K562 (cell line): Measurements from ENCODE around the gene GASK1A. TPM values are rescaled to one million over a fixed set of nuclear protein-coding genes. Genes with fewer than 3 reads are reported as not detected.

Experiments
- ATAC-seq: fragments of 200-7000 bp; cut with Tn5 transposase; 3 replicates; pipeline ENCODE4 v1.9.1; 2020; ENCODE audit warnings: moderate library complexity
- BruUV-seq: library from RNA; stranded (reverse); fragments of 400-500 nt; replicated peaks from 2 replicates; lab custom pipeline; 2021; lab: Mats Ljungman, UMichigan
- CTCF ChIA-PET: fragments of 300-600 bp; formaldehyde crosslinking; extraction: SDS; loops from one replicate; lab custom pipeline; 2021; ENCODE audit warnings: low intra/inter-chr PET ratio; lab: Yijun Ruan, JAX
- POLR2A ChIA-PET: fragments of 300-600, 350-650 bp; sonication (Branson Sonifier 250); formaldehyde crosslinking; extraction: SDS; loops from one replicate; lab custom pipeline; 2021; ENCODE audit warnings: antibody characterized with exemption, inconsistent platforms; lab: Yijun Ruan, JAX
- DNase-seq, 4 experiments: peaks; one replicate each; pipeline versions ENCODE4 v3.0.0 to v3.0.0-alpha.2; 2011 to 2018; ENCODE audit warnings: low spot score in 3 of 4, mixed read lengths in 3 of 4; ENCODE audit errors: extremely low read depth in 1 of 4
- FAIRE-seq: peaks from 2 replicates; lab custom pipeline; 2011; peaks lifted over from hg19 to GRCh38; lab: Jason Lieb, UNC
- H2AFZ ChIP-seq: 2 replicates; pipeline ENCODE4 v1.6.0; 2011; ENCODE audit warnings: low read depth, low read length, control low read depth, inconsistent platforms
- H3K27ac ChIP-seq: fragments of 200-600 bp; 3 replicates; pipeline ENCODE4 v1.8.0; 2011; ENCODE audit warnings: low read depth, mild to moderate bottlenecking, control low read depth, inconsistent platforms, low read length, moderate library complexity, mixed read lengths; ENCODE audit errors: extremely low read depth
- H3K27me3 ChIP-seq, 2 experiments: fragments of 300-600 bp in 1 of 2; 2 replicates in 1 of 2; 3 replicates in 1 of 2; pipeline versions ENCODE4 v1.6.0 to v1.8.0; 2011; ENCODE audit warnings: inconsistent platforms in 2 of 2, low read length in 2 of 2, mild to moderate bottlenecking in 1 of 2, mixed read lengths in 1 of 2, moderate library complexity in 1 of 2; ENCODE audit not compliant: control insufficient read depth in 2 of 2, insufficient read depth in 2 of 2
- H3K36me3 ChIP-seq: fragments of 300-600 bp; 3 replicates; pipeline ENCODE4 v1.8.0; 2011; ENCODE audit warnings: mild to moderate bottlenecking, low read length, inconsistent platforms; ENCODE audit not compliant: control insufficient read depth, insufficient read depth
- H3K4me1 ChIP-seq, 2 experiments: fragments of 200-600 bp in 1 of 2; replicated peaks in 1 of 2; 2 replicates in 1 of 2; 3 replicates in 1 of 2; pipeline versions ENCODE4 v1.5.1 to v1.8.0; 2011; ENCODE audit warnings: inconsistent platforms in 2 of 2, low read length in 2 of 2, mild to moderate bottlenecking in 1 of 2, mixed read lengths in 1 of 2, moderate library complexity in 1 of 2; ENCODE audit not compliant: control insufficient read depth in 2 of 2, insufficient read depth in 2 of 2
- H3K4me2 ChIP-seq: 2 replicates; pipeline ENCODE4 v1.6.1; 2011; ENCODE audit warnings: low read length, control low read depth, inconsistent platforms, mixed read lengths; ENCODE audit not compliant: insufficient read depth
- H3K4me3 ChIP-seq: fragments of 200-600 bp; sonication (generic), shearing (Covaris generic); 2 replicates; pipeline ENCODE4 v1.5.1; 2016; ENCODE audit warnings: control low read depth, inconsistent platforms
- H3K79me2 ChIP-seq: fragments of 200-600 bp; 3 replicates; pipeline ENCODE4 v1.8.0; 2011; ENCODE audit warnings: low read length, inconsistent platforms; ENCODE audit not compliant: control insufficient read depth, insufficient read depth
- H3K9ac ChIP-seq, 2 experiments: 2 replicates each; pipeline versions ENCODE4 v1.6.0 to v1.6.1; 2011; ENCODE audit warnings: low read depth in 2 of 2, low read length in 2 of 2, control low read depth in 1 of 2, inconsistent platforms in 1 of 2, mild to moderate bottlenecking in 1 of 2, mixed read lengths in 1 of 2; ENCODE audit not compliant: insufficient read depth in 1 of 2
- H3K9me1 ChIP-seq: one replicate; pipeline ENCODE4 v1.6.0; 2011; ENCODE audit warnings: inconsistent platforms, mild to moderate bottlenecking, low read length, moderate library complexity; ENCODE audit not compliant: control insufficient read depth, insufficient read depth
- H3K9me3 ChIP-seq: replicated peaks from 2 replicates; pipeline ENCODE4 v1.5.1; 2011; ENCODE audit warnings: low read depth, low read length, inconsistent platforms; ENCODE audit not compliant: control insufficient read depth, insufficient read depth
- H4K20me1 ChIP-seq: replicated peaks from 2 replicates; pipeline ENCODE4 v1.6.1; 2011; ENCODE audit warnings: low read length, inconsistent platforms, mixed read lengths; ENCODE audit not compliant: control insufficient read depth, insufficient read depth
- AFF4 ChIP-seq: sonication (generic); formaldehyde crosslinking; IDR thresholded peaks from 2 replicates; pipeline ENCODE4 v1.8.0; 2023; ENCODE audit warnings: mild to moderate bottlenecking, missing genetic modification reagents
- CBX5 ChIP-seq: IDR thresholded peaks from 2 replicates; pipeline ENCODE4 v1.6.1; 2014; ENCODE audit warnings: low read depth, borderline replicate concordance
- ELF2 ChIP-seq: fragments of 250-450 bp; sonication (Bioruptor Pico); IDR thresholded peaks from 2 replicates; pipeline ENCODE4 v1.5.0; 2021; ENCODE audit warnings: mild to moderate bottlenecking
- GABPB1 ChIP-seq: sonication (generic); formaldehyde crosslinking; IDR thresholded peaks from 2 replicates; pipeline ENCODE4 v1.8.0; 2022; ENCODE audit warnings: mild to moderate bottlenecking, missing genetic modification reagents
- GMEB1 ChIP-seq: fragments of 250-450 bp; sonication (Bioruptor Pico); IDR thresholded peaks from 2 replicates; pipeline ENCODE4 v1.4.0; 2020; ENCODE audit warnings: mild to moderate bottlenecking
- MEF2D ChIP-seq: conservative IDR thresholded peaks from 2 replicates; pipeline ENCODE4 v1.6.1; 2016; ENCODE audit warnings: low read depth, missing genetic modification characterization, missing compliant biosample characterization
- NFYB ChIP-seq: IDR thresholded peaks from 2 replicates; pipeline ENCODE4 v1.6.1; 2011; ENCODE audit warnings: mild to moderate bottlenecking, moderate library complexity; ENCODE audit not compliant: insufficient read length; ENCODE audit errors: extremely low read depth
- PREB ChIP-seq: sonication (generic); formaldehyde crosslinking; IDR thresholded peaks from 2 replicates; pipeline ENCODE4 v1.8.1; 2023; ENCODE audit warnings: mild to moderate bottlenecking, missing genetic modification reagents
- PRMT5 ChIP-seq: sonication (generic); formaldehyde crosslinking; IDR thresholded peaks from 2 replicates; pipeline ENCODE4 v1.5.0; 2020; ENCODE audit warnings: missing genetic modification reagents
- SAP30 ChIP-seq: fragments of 200-600 bp; sonication (generic); IDR thresholded peaks from 2 replicates; pipeline ENCODE4 v1.6.1; 2012; ENCODE audit warnings: borderline replicate concordance, low read depth, mild to moderate bottlenecking, moderate library complexity, low read length, control low read depth, inconsistent platforms; ENCODE audit not compliant: insufficient read depth, poor library complexity, severe bottlenecking
- SMARCC2 ChIP-seq: fragments of 450-650 bp; IDR thresholded peaks from 2 replicates; pipeline ENCODE4 v1.6.1; 2017; ENCODE audit warnings: antibody characterized with exemption, moderate library complexity, mild to moderate bottlenecking, low read depth
- SNIP1 ChIP-seq: fragments of 450-650 bp; IDR thresholded peaks from 2 replicates; pipeline ENCODE4 v1.7.1; 2017; ENCODE audit warnings: low read depth, mild to moderate bottlenecking
- TAF1 ChIP-seq: IDR thresholded peaks from 2 replicates; pipeline ENCODE4 v1.6.1; 2011; ENCODE audit warnings: mild to moderate bottlenecking, low read length, moderate library complexity; ENCODE audit not compliant: insufficient read depth, control insufficient read depth, severe bottlenecking; ENCODE audit errors: extremely low read depth
- THAP7 ChIP-seq: fragments of 250-450 bp; sonication (Bioruptor Pico); IDR thresholded peaks from 2 replicates; pipeline ENCODE4 v1.5.0; 2021
- in situ Hi-C: fragments of 300-500 bp; cut with MboI; formaldehyde crosslinking; loops from 4 replicates; pipeline ENCODE4 v1.15.0; 2018; ENCODE audit warnings: inconsistent platforms, mixed read lengths
- intact Hi-C: fragments of 100-400 bp; cut with micrococcal nuclease; formaldehyde crosslinking; loops from 2 replicates; pipeline ENCODE4 v1.14.2; 2022
- polyA plus RNA-seq, 8 experiments: library from polyadenylated mRNA; depleted of rRNA in 4 of 8; stranded (reverse) in 5 of 8; unstranded in 3 of 8; fragments of >200 nt; fragmentation: Nextera tagmentation in 2 of 8; fragmentation: Illumina TruSeq in 1 of 8; extraction: Ambion mirVana in 2 of 8; extraction: Trizol in 1 of 8; gene quantifications; 2 replicates each; pipeline versions ENCODE4 v1.2.1 to v1.2.3, GENCODE V29; 2011 to 2014; ENCODE audit warnings: inconsistent platforms in 1 of 8, missing spikeins in 1 of 8
- total RNA-seq, 7 experiments: library from RNA; depleted of rRNA in 6 of 7; stranded (reverse); fragments of >200 nt in 6 of 7; fragmentation: Illumina TruSeq in 2 of 7; extraction: Trizol in 2 of 7; gene quantifications; 2 replicates each; pipeline versions ENCODE4 v1.2.1 to v1.2.3, GENCODE V29; 2011 to 2021; ENCODE audit warnings: low replicate concordance in 1 of 7

Gene GASK1A
- total and polyA plus RNA-seq, 9 of the 15 experiments (the other 6 are each of a cell fraction or from before 2014, with no cell fraction given): 0.04 to 0.11 (median 0.05) TPM; not detected in 5

GRCh38 chr3:43019826-43020225, 40.7 kb downstream of the GASK1A start:
- Histone ChIP-seq H3K4me2 (no peak overlapping the region), H3K27me3 (peaks cover 9 to 13% of the 10 kb centered on the region in 2 experiments; a peak in 3 of 5 replicates), H2AFZ (no peak overlapping the region), H3K9me3 (no peaks in the 10 kb centered on the region; the same call in 1 of the 2 replicates), H3K9ac (no peak overlapping the region), H3K27ac (no peak overlapping the region), H3K9me1 (no peaks in the 10 kb centered on the region), H3K79me2 (no peaks in the 10 kb centered on the region), H3K36me3 (no peaks in the 10 kb centered on the region), H3K4me1 (no peaks in the 10 kb centered on the region), H3K4me3 (no peak overlapping the region), H4K20me1 (0 out of 2 replicates have a peak, but pooled peaks cover 2% of the 10 kb centered on the region)
- ATAC-seq: no peak
- no TSS peak for BruUV-seq
- TF ChIP-seq NFYB: no peak
- no peak for TF ChIP-seq PRMT5 (CRISPR knock-in tag)
- TF ChIP-seq MEF2D: no peak
- no peak for TF ChIP-seq SAP30
- no peak for TF ChIP-seq THAP7 (CRISPR knock-in tag)
- TF ChIP-seq ELF2 (CRISPR knock-in tag): no peak
- TF ChIP-seq AFF4 (CRISPR knock-in tag): no peak
- TF ChIP-seq PREB (CRISPR knock-in tag): no peak
- no peak for TF ChIP-seq GABPB1 (CRISPR knock-in tag)
- TF ChIP-seq SNIP1: no peak
- TF ChIP-seq GMEB1: no peak
- no peak for TF ChIP-seq SMARCC2
- TF ChIP-seq TAF1: no peak
- no peak for TF ChIP-seq CBX5
- ChIA-PET POLR2A (no interaction called here), CTCF (no interaction called here)
- no peak for FAIRE-seq
- intact Hi-C loops (no loop called here), in situ Hi-C loops (no loop called here)
- DNase-seq: no peak
